PC-9 (cell line): ENCODE results near the gene HMX1. TPM values are rescaled to one million over a fixed set of nuclear protein-coding genes. Genes with fewer than 3 reads are reported as not detected.

ENCODE experiments used
- BruUV-seq: library from RNA; stranded (reverse); fragments of 400-500 nt; replicated peaks from 2 replicates; lab custom pipeline; 2021; lab: Mats Ljungman, UMichigan
- CTCF ChIA-PET: fragments of 300-600 bp; sonication (Branson Sonifier 250); formaldehyde crosslinking; loops from one replicate; lab custom pipeline; 2022; ENCODE audit warnings: antibody characterized with exemption; lab: Charles Lee
- POLR2A ChIA-PET: fragments of 300-600 bp; sonication (Branson Sonifier 250); formaldehyde crosslinking; loops from one replicate; lab custom pipeline; 2022; ENCODE audit warnings: antibody characterized with exemption; ENCODE audit not compliant: unreplicated experiment; lab: Charles Lee
- DNase-seq, 2 experiments: peaks; one replicate each; pipeline versions ENCODE4 v3.0.0 to v3.0.0-alpha.2; 2015 to 2022; ENCODE audit warnings: mixed read lengths in 1 of 2
- H2AFZ ChIP-seq: fragments of 200-600 bp; sonication (generic); 2 replicates; pipeline ENCODE4 v1.8.1; 2017; ENCODE audit warnings: antibody characterized with exemption
- H3F3A ChIP-seq: fragments of 200-600 bp; sonication (generic); 2 replicates; pipeline ENCODE4 v1.8.1; 2017; ENCODE audit warnings: antibody characterized with exemption, mild to moderate bottlenecking, low read depth; ENCODE audit not compliant: insufficient read depth
- H3K27ac ChIP-seq: fragments of 200-600 bp; sonication (generic); 2 replicates; pipeline ENCODE4 v1.6.1; 2016; ENCODE audit warnings: mixed run types
- H3K27me3 ChIP-seq: fragments of 200-600 bp; sonication (generic); 2 replicates; pipeline ENCODE4 v1.6.1; 2016; ENCODE audit warnings: low read depth, mixed run types; ENCODE audit not compliant: insufficient read depth
- H3K36me3 ChIP-seq: fragments of 200-600 bp; sonication (generic); 2 replicates; pipeline ENCODE4 v1.6.1; 2016; ENCODE audit warnings: low read depth, mixed run types
- H3K4me1 ChIP-seq: fragments of 200-600 bp; sonication (generic); replicated peaks from 2 replicates; pipeline ENCODE4 v1.6.1; 2016; ENCODE audit warnings: mixed run types; ENCODE audit not compliant: insufficient read depth
- H3K4me2 ChIP-seq: fragments of 200-600 bp; sonication (generic); 2 replicates; pipeline ENCODE4 v1.6.1; 2017; ENCODE audit warnings: mixed run types
- H3K4me3 ChIP-seq: fragments of 200-600 bp; sonication (generic); 2 replicates; pipeline ENCODE4 v1.6.1; 2016; ENCODE audit warnings: mixed run types
- H3K79me2 ChIP-seq: fragments of 200-600 bp; sonication (generic); 2 replicates; pipeline ENCODE4 v1.6.1; 2017; ENCODE audit warnings: low read depth, mixed run types
- H3K9me2 ChIP-seq: fragments of 200-600 bp; sonication (generic); 2 replicates; pipeline ENCODE4 v1.8.1; 2017; ENCODE audit warnings: mild to moderate bottlenecking; ENCODE audit not compliant: insufficient read depth
- H3K9me3 ChIP-seq: fragments of 200-600 bp; sonication (generic); 2 replicates; pipeline ENCODE4 v1.8.1; 2016; ENCODE audit warnings: low read depth; ENCODE audit not compliant: insufficient read depth
- H4K20me1 ChIP-seq: fragments of 200-600 bp; sonication (generic); 2 replicates; pipeline ENCODE4 v1.8.1; 2017; ENCODE audit not compliant: insufficient read depth
- CTCF ChIP-seq: fragments of 200-600 bp; sonication (generic); conservative IDR thresholded peaks from 2 replicates; pipeline ENCODE4 v1.6.1; 2017; ENCODE audit warnings: mixed run types, antibody characterized with exemption, mild to moderate bottlenecking, moderate library complexity
- EZH2 ChIP-seq: fragments of 200-600 bp; sonication (generic); IDR thresholded peaks from 2 replicates; pipeline ENCODE4 v1.8.0; 2017; ENCODE audit warnings: antibody characterized with exemption, low read depth
- intact Hi-C: fragments of 100-400 bp; cut with micrococcal nuclease; formaldehyde crosslinking; loops from one replicate; pipeline ENCODE4 v1.10.0; 2022; ENCODE audit not compliant: unreplicated experiment
- total RNA-seq: library from RNA; stranded (reverse); gene quantifications from 2 replicates; pipeline ENCODE4 v1.2.3, GENCODE V29; 2021

The HMX1 gene
- total RNA-seq, 1 experiment from 2014 or later: not detected

- Histone ChIP-seq H3K36me3 (no peaks in the 10 kb centered on the region), H3K27ac (no peak overlapping the region), H3F3A (no peaks in the 10 kb centered on the region), H3K4me3 (no peak overlapping the region), H3K4me2 (no peak overlapping the region), H4K20me1 (no peaks in the 10 kb centered on the region), H3K9me3 (no peaks in the 10 kb centered on the region), H3K9me2 (no peaks in the 10 kb centered on the region), H2AFZ (no peak overlapping the region), H3K79me2 (no peaks in the 10 kb centered on the region), H3K4me1 (no peaks in the 10 kb centered on the region), H3K27me3 (peaks cover 95% of the 10 kb centered on the region)
- no TSS peak for BruUV-seq
- ChIA-PET POLR2A (no interaction called here), CTCF (no interaction called here)
- intact Hi-C loops: no loop called here
- DNase-seq: no peak
- TF ChIP-seq EZH2 (no peak), CTCF (no peak)
Observed at GRCh38 chr4:8900588-8900987, 28.9 kb upstream of the HMX1 start.

GRCh38 chr4:8898419-8898818 lies 26.8 kb upstream of the HMX1 start:
- Histone ChIP-seq H3K4me2 (no peak overlapping the region), H3K4me3 (no peak overlapping the region), H4K20me1 (no peaks in the 10 kb centered on the region), H3K9me2 (no peaks in the 10 kb centered on the region), H3K27ac (no peak overlapping the region), H3K79me2 (no peaks in the 10 kb centered on the region), H3K4me1 (no peaks in the 10 kb centered on the region), H3F3A (no peaks in the 10 kb centered on the region), H3K27me3 (peaks cover 76% of the 10 kb centered on the region), H3K36me3 (no peaks in the 10 kb centered on the region), H3K9me3 (no peaks in the 10 kb centered on the region), H2AFZ (no peak overlapping the region)
- CTCF ChIA-PET: no interaction called here
- POLR2A ChIA-PET: no interaction called here
- BruUV-seq: no TSS peak
- no peak for DNase-seq
- TF ChIP-seq CTCF (no peak), EZH2 (no peak)
- intact Hi-C loops: no loop called here

- Histone ChIP-seq H3F3A (no peaks in the 10 kb centered on the region), H2AFZ (no peak overlapping the region), H3K79me2 (no peaks in the 10 kb centered on the region), H3K27me3 (peaks cover 67% of the 10 kb centered on the region), H3K4me1 (no peaks in the 10 kb centered on the region), H3K27ac (no peak overlapping the region), H3K4me3 (no peak overlapping the region), H3K4me2 (no peak overlapping the region), H4K20me1 (no peaks in the 10 kb centered on the region), H3K9me3 (no peaks in the 10 kb centered on the region), H3K9me2 (no peaks in the 10 kb centered on the region), H3K36me3 (no peaks in the 10 kb centered on the region)
- intact Hi-C loops: no loop called here
- DNase-seq: no peak
- BruUV-seq: no TSS peak
- POLR2A ChIA-PET: no interaction called here
- TF ChIP-seq EZH2: no peak
- no peak for TF ChIP-seq CTCF
- CTCF ChIA-PET: interaction anchor here (0.7 kb wide), 1 partner anchor 117 kb away, joined by 6 read pairs; no protein-coding TSS in a partner anchor
Observed at GRCh38 chr4:8897251-8898167, 25.9 kb upstream of the HMX1 start.
